SHP77 (cell line): ENCODE data around the gene EMB.
A peak's percentile ranks its signal among the peaks of the same experiment; 100 is the strongest.
"Not testable (repeated sequence)": the region's sequence is repeated elsewhere in the genome, so short reads cannot be mapped to it uniquely, and the experiment has no call there.

ENCODE experiments used
- DNase-seq, 2 experiments: peaks; one replicate each; lab custom pipeline; 2025; lab: John Stamatoyannopoulos, UW

The EMB gene

GRCh38 chr5:50440651-50441492 lies at the start of gene EMB:
TSS of gene EMB (minus strand) at chr5:50441288. CDS start at chr5:50441151, 137 bp downstream.
- peak; percentile 84 to 89 for DNase-seq

GRCh38 chr5:50489491-50489890 lies 48.4 kb upstream of the EMB start:
- not testable (repeated sequence) for DNase-seq

- DNase-seq, result not testable (repeated sequence)
Measured at GRCh38 chr5:50478790-50479189, 37.7 kb upstream of the EMB start.

GRCh38 chr5:50476549-50476948 lies 35.5 kb upstream of the EMB start:
- no peak for DNase-seq

GRCh38 chr5:50465015-50465414 lies 23.9 kb upstream of the EMB start:
- not testable (repeated sequence) for DNase-seq

GRCh38 chr5:50463726-50464125 lies 22.6 kb upstream of the EMB start:
- DNase-seq, result no peak

GRCh38 chr5:50463047-50463446 lies 22.0 kb upstream of the EMB start:
- DNase-seq, result no peak

GRCh38 chr5:50462579-50462978 lies 21.5 kb upstream of the EMB start:
- not testable (repeated sequence) for DNase-seq

- DNase-seq, result peak in 1 of 2 experiments; percentile 18
Measured at GRCh38 chr5:50458372-50458771, 17.3 kb upstream of the EMB start.

- DNase-seq, result not testable (repeated sequence)
Measured at GRCh38 chr5:50449241-50449640, 8.2 kb upstream of the EMB start.

GRCh38 chr5:50447941-50448340 lies 6.9 kb upstream of the EMB start:
- no peak for DNase-seq

- no peak for DNase-seq
Measured at GRCh38 chr5:50447228-50447627, 6.1 kb upstream of the EMB start.

- no peak for DNase-seq
Measured at GRCh38 chr5:50445296-50445949, 4.3 kb upstream of the EMB start.

GRCh38 chr5:50442559-50443539 lies 1.8 kb upstream of the EMB start:
- not testable (repeated sequence) for DNase-seq

GRCh38 chr5:50441493-50441955 lies 436 bp upstream of the EMB start:
- DNase-seq, result no peak

- DNase-seq, result no peak
Measured at GRCh38 chr5:50439221-50439620, 1.9 kb downstream of the EMB start.

GRCh38 chr5:50438060-50438459 lies 3.0 kb downstream of the EMB start:
- DNase-seq, result not testable (repeated sequence)

- no peak for DNase-seq
Measured at GRCh38 chr5:50435168-50435567, 5.9 kb downstream of the EMB start.

GRCh38 chr5:50431133-50431904 lies 9.8 kb downstream of the EMB start:
- DNase-seq, result not testable (repeated sequence)

- DNase-seq, result not testable (repeated sequence)
Measured at GRCh38 chr5:50423100-50423799, 17.8 kb downstream of the EMB start.
